H7 (cell line): ENCODE results near the gene PRKCH. TPM values are rescaled to one million over a fixed set of nuclear protein-coding genes. Genes with fewer than 3 reads are reported as not detected.
A peak's percentile ranks its signal among the peaks of the same experiment; 100 is the strongest.
"Not testable (repeated sequence)": the region's sequence is repeated elsewhere in the genome, so short reads cannot be mapped to it uniquely, and the experiment has no call there.

Source experiments
- DNase-seq: peaks from one replicate; pipeline ENCODE4 v3.0.0; 2012
- H3K27me3 ChIP-seq: 2 replicates; pipeline ENCODE4 v1.6.0; 2011; ENCODE audit warnings: mild to moderate bottlenecking, low read length; ENCODE audit not compliant: control insufficient read depth, insufficient read depth
- H3K36me3 ChIP-seq: replicated peaks from 2 replicates; pipeline ENCODE4 v1.5.1; 2011; ENCODE audit warnings: low read length; ENCODE audit not compliant: control insufficient read depth, insufficient read depth
- H3K4me3 ChIP-seq: 2 replicates; pipeline ENCODE4 v1.5.1; 2011; ENCODE audit warnings: low read depth, mild to moderate bottlenecking, control low read depth, low read length, moderate library complexity; ENCODE audit not compliant: insufficient read depth
- total RNA-seq: library from RNA; depleted of rRNA; stranded (reverse); fragments of >200 nt; shearing (Covaris generic); gene quantifications from 2 replicates; pipeline ENCODE4 v1.2.3, GENCODE V29; 2014

Gene PRKCH
- total RNA-seq, 1 experiment from 2014 or later, result 6.3 TPM

DNA sequence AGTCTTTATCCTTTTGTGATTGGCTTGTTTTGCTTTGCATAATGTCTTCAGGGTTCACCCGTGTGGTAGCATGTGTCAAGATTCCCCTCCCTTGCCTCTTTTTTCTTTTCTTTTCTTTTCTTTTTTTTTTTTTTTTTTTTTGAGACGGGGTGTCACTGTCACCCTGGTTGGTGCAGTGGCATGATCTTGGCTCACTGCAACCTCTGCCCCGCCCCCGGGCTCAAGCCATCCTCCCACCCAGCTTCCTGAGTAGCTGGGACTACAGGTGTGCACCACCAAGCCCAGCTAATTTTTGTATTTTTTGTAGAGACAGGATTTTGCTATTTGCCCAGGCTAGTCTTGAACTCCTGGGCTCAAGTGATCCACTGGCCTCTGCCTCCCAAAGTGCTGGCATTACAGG, 94.6 kb downstream of the PRKCH start:
- H3K4me3 ChIP-seq, H3K27me3 ChIP-seq, DNase-seq, H3K36me3 ChIP-seq: not testable (repeated sequence)

DNA sequence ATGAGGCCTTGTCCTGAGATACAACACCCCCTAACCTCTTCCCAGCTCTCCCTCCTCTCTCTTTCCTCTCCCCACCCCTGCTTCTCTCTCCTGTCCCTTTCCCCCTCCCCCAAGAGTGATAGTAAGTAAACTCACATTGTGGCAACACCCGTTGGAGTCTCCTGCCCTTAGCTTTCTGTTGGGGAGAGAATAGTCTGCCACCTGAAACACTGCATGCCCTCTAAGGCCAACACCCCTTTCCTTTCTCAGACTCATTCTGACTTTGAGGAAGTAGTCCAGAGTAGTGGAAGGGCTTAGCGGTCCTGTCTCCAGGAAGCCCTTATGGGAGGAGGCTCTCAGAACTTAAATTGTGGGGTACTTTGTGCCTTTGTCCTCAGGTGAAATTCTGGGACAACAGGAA, 95.2 kb downstream of the PRKCH start:
- no peak for DNase-seq
- Histone ChIP-seq H3K27me3 (no peaks in the 10 kb centered on the region), H3K4me3 (no peak overlapping the region), H3K36me3 (no peaks in the 10 kb centered on the region)

DNA sequence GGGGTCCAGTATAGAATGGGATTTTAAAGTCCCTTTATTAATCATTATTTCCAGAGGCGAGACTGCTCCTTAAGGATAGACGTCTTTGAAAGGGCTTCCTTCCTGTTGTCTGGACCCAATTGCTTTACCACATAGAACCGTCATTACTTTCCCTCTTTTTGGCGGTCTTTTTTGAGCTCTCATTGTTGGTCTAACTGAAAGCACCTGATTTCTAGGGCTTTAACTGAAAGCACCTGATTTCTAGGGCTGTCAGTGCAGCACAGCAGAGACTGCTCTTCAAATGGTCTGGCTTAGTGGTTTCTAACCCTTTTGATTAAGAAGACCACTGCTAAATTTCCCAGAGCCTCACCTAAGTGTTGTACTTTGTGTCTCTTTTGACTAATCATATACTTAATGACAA, 95.8 kb downstream of the PRKCH start:
- Histone ChIP-seq H3K27me3 (no peaks in the 10 kb centered on the region), H3K36me3 (no peaks in the 10 kb centered on the region), H3K4me3 (no peak overlapping the region)
- no peak for DNase-seq

DNA sequence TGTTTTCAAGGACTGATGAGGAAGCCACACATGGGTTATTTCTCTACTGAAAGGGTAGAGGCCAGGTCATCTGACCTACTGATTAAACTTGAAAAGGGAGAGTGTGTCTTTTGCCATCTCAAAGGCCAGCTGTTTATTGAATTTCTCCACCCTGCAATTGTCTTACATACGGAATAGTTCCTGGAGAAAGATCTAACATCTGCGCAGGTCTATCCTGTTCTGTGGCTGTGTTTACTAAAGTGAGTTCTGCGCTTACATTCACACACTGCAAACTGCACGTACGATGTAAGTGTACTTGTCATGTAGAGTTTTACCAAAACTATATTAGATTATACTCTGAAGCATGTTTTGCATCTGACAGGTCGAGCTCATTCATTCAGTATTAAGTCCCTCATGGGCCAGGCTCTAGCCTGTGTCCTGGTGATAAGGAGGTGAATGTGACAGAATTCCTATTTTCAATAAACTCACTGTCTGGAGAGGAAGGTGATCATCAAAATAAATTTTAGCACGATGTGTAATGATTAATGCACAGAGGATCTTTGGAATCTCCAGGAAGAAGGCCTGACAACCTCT, 96.6 kb downstream of the PRKCH start:
- DNase-seq, result no peak
- Histone ChIP-seq H3K36me3 (no peaks in the 10 kb centered on the region), H3K4me3 (no peak overlapping the region), H3K27me3 (no peaks in the 10 kb centered on the region)

DNA sequence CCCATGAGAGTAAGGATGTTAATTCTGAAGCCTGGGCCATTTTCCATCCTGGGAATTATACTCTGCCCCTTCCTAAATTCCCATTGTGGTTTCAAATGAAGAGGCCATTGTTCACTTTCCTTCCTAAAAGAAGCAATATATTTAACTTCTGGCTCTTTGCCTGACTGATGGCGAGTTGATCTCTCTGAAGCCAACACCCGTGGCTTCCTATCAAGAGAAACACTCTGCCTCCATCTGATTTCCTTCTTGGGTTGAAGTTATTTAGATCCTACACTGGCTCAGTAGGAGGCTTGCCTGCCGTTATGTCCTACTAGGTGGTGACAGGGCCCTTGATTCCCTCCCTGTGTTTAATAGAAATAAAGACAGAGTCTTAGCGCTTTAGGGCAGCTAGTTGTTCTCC, 97.4 kb downstream of the PRKCH start:
- DNase-seq, result no peak
- H3K27me3 ChIP-seq, result no peaks in the 10 kb centered on the region

DNA sequence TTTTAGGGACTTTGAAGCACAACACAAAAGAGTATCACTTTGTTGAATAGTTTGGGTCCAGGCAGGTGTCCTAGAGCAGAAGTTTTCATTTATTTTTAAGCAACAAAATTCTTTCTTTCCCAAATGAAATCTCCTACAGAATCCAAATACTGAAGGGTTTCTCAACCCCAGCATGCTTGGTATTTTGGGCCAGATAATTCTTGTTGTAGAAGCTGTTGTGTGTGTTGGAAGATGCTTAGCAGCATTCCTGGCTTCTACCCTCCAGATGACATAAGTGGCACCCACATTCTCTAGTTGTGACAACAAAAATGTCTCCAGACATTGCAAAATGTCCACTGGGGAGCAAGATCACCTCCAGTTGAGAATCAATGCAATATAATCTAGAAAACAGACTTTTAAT, 97.8 kb downstream of the PRKCH start:
- H3K4me3 ChIP-seq, result no peak overlapping the region
- no peak for DNase-seq
- no peaks in the 10 kb centered on the region for H3K27me3 ChIP-seq
- no peaks in the 10 kb centered on the region for H3K36me3 ChIP-seq

More for the DNA sequence above, 97.4 kb downstream of the PRKCH start:
- Histone ChIP-seq H3K4me3 (no peak overlapping the region), H3K36me3 (no peaks in the 10 kb centered on the region)

DNA sequence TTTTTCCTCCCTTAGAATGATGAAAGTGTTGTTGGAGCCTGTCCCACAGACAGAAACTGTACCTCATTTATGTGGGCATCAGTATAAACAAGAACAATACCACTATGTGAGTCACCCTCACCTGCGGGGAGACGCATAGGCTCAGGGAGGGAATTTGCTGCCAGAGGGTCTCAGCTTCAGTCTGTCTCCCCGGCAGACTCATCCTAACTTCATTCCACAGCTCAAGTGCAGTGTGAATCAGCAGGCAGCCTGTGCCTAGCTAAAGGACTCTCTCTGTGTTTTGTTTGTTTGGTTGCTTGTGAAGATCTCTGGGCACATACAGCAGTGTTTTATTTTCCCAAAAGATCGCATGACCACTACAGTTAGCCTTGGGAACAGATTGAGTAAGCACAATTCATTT, 98.9 kb downstream of the PRKCH start:
- DNase-seq, result peak; percentile 10
- Histone ChIP-seq H3K27me3 (no peaks in the 10 kb centered on the region), H3K36me3 (no peaks in the 10 kb centered on the region)

DNA sequence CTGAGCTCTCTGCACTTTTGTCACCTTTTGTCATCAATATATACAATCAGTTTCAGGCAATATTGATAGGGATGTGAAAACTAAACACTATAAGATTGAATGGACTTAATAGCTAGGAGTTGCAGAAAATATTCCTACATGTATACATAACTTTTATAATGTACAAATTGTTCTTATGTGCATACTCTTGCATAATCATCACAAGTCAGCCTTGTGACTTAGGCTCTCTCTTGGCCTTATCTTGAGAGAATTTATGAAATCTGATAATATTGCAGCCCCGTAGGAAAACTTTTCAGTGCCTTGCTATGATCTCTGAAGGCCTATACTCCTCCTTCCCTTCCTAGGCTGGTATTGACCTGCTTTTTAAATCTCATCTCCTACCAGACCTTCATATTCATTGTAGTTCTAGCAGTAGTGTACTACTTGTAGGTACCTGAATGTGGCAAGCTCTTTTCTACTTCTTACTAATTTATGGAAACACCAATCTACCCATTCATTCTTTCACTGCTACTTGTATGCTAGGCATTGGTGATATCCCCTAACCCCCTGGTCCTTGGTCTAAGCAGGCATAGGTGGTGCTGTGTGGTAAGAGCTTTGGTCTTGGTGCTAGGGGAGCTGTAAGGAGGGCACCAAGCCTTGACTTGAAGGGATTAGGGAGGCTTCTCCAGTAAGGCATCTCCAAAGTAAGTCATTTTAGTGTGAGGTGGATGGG, 100.0 kb downstream of the PRKCH start:
- no peak overlapping the region for H3K4me3 ChIP-seq
- DNase-seq, result no peak
- no peaks in the 10 kb centered on the region for H3K27me3 ChIP-seq
- no peaks in the 10 kb centered on the region for H3K36me3 ChIP-seq

More for the DNA sequence above, 98.9 kb downstream of the PRKCH start:
- no peak overlapping the region for H3K4me3 ChIP-seq

DNA sequence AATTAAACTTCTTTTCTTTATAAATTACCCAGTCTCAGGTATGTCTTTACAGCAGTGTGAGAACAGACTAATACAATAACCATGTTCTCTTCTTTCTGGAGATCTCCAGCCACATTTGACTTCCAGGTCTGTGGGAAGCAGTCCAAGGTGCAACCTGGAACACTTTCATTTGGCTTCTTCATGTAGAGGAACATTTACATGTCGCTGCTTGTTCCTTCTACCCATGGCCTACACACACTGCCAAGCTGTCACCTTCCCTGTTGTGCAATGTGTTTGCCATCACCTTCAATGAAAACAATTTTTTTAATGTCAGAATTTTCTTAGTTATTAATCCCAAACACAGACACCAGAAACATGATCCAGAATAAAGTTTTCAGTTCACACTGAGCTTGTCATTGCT, 104.7 kb downstream of the PRKCH start:
- Histone ChIP-seq H3K27me3 (no peaks in the 10 kb centered on the region), H3K4me3 (no peak overlapping the region), H3K36me3 (no peaks in the 10 kb centered on the region)
- no peak for DNase-seq

DNA sequence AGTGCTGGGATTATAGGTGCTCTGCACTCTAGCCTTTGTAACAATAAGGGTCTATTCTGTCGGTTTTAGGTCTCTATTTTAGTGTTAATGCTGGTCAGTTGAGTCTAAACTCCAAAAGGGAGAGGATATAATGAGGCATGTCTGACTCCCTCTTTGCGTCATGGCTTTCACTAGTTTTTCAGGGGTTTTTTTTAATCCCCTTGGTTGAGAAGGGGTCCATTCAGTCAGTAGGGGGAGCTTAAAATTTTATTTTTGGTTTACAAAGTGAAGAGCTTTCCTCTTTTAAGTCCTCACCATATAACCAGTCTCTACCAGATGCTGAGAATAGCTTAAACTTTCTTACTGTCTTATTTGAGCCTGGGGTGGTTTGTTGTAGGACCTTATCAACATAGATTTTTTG, 106.9 kb downstream of the PRKCH start:
- no peaks in the 10 kb centered on the region for H3K27me3 ChIP-seq

DNA sequence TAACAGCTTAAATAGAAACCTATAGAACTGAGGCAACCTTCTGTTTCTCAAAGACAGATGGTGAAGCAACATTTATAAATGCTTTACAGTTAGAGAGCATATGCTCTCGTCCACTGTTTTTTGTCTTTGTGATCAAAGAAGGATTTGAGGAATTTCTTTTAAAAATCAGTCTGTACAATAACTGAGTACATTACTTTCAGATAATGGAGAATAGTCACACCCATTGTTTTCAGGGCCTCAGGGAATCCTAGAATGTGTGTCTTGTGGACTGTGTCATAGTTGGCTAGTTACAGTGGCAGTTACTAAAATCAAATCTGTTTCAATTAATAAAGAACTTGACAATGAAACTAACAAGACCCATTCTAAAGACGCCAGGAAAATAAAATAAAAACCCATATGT, 107.9 kb downstream of the PRKCH start:
- DNase-seq, result no peak
- H3K36me3 ChIP-seq, result no peaks in the 10 kb centered on the region
- H3K27me3 ChIP-seq, result no peaks in the 10 kb centered on the region
- no peak overlapping the region for H3K4me3 ChIP-seq

More for the DNA sequence above, 106.9 kb downstream of the PRKCH start:
- no peaks in the 10 kb centered on the region for H3K36me3 ChIP-seq
- no peak overlapping the region for H3K4me3 ChIP-seq
- DNase-seq, result no peak

DNA sequence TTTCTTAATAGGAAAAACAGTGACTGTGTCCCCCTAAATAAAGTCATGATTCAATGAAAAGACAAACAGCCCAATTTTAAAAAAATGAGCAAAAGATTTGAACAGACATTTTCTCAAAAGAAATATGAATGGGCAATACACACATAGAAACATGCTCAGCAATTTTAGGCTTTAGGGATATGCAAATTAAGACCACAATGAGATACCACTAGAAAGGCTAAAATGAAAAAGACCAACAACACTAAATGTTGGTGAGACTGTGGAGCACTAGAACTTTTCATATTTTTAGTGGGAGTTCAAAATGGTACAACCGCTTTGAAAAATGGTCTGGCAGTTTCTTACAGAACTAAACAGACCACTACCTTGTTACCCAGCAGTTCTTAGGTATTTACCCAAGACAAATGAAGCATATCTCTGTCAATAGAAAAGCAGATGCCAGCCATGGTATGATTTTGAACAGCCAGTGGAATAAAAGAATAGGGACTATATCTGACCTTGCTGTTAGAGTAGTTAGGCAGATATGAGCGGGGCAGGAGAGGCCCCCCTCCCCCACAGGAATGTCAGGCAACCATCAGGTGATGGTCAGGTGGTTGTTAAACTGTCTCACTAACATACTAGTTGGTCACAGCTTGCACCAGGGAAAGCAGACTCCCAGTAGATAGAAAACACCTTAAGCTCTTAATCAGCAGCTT, 108.8 kb downstream of the PRKCH start:
- DNase-seq, result no peak
- no peaks in the 10 kb centered on the region for H3K36me3 ChIP-seq
- H3K4me3 ChIP-seq, result no peak overlapping the region
- H3K27me3 ChIP-seq, result no peaks in the 10 kb centered on the region

DNA sequence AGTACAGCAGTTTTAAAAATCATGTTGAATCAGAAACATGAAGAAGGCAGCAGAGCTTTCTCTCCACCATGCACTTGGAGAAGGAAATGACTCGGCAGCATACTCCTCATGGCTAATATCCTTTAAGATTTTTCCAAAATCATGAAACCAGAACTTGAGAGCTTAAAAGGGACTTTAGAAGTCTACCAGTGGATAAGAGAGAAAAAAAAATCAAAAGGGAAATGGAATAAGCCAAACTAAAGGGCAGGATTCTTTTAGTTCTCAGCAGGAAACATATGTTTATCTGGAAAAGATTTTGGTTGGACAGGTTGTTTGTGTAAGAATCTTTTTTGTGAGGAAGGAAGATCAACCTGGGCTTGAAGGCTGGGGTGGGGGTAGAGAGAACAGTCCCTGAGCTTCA, 111.8 kb downstream of the PRKCH start:
- Histone ChIP-seq H3K36me3 (no peaks in the 10 kb centered on the region), H3K4me3 (no peak overlapping the region)
- DNase-seq, result no peak

DNA sequence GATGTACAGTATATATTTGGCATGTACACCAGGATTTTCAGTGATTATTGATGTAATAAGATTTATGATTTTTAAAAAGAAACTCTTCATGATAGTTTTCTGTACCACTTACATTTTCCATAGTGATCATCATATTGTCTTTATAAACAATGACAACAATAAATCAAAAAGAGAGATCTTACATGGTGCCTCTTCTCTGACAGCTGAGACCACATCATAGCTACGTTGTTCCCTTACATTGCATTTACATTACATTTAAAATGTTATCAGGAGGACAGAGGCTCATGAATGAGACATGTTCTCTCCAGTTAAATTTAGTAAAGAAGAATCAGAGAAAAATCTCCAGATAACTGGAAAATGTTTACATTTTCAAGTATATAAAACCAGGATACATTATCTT, 112.4 kb downstream of the PRKCH start:
- DNase-seq, result no peak
- H3K27me3 ChIP-seq, result no peaks in the 10 kb centered on the region
- no peak overlapping the region for H3K4me3 ChIP-seq
- H3K36me3 ChIP-seq, result no peaks in the 10 kb centered on the region

More for the DNA sequence above, 111.8 kb downstream of the PRKCH start:
- H3K27me3 ChIP-seq, result no peaks in the 10 kb centered on the region

DNA sequence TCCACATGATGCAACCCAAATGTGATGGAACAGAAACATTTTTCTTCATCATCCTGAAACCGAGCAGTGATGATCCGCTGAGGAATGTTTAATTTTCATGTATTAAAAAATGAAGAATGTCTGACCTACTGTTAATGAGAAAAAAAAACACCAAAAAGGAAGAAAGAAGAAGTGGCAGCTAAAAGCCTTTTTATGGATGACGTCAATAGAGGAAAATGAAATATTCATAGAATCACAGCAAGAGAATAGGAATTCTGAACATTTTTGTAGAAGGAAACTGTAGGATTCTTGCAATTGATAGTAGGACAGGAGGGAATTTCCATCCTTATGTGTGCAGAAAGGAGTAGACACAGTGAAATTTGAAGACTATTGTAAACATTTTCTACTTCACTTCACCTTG, 112.9 kb downstream of the PRKCH start:
- Histone ChIP-seq H3K4me3 (no peak overlapping the region), H3K27me3 (no peaks in the 10 kb centered on the region), H3K36me3 (no peaks in the 10 kb centered on the region)
- DNase-seq, result no peak
